Activated CD4-positive, CD25-positive, alpha-beta regulatory T cell treated with anti-CD3 and anti-CD28 coated beads, Interleukin-2, amount 50 U/mL, for 16 hours (primary cell): ENCODE results near the gene RAD51B.

Experiments
- DNase-seq: peaks from one replicate; pipeline ENCODE4 v3.0.0-alpha.2; 2020; ENCODE audit warnings: low read depth, low spot score

The RAD51B gene

DNA sequence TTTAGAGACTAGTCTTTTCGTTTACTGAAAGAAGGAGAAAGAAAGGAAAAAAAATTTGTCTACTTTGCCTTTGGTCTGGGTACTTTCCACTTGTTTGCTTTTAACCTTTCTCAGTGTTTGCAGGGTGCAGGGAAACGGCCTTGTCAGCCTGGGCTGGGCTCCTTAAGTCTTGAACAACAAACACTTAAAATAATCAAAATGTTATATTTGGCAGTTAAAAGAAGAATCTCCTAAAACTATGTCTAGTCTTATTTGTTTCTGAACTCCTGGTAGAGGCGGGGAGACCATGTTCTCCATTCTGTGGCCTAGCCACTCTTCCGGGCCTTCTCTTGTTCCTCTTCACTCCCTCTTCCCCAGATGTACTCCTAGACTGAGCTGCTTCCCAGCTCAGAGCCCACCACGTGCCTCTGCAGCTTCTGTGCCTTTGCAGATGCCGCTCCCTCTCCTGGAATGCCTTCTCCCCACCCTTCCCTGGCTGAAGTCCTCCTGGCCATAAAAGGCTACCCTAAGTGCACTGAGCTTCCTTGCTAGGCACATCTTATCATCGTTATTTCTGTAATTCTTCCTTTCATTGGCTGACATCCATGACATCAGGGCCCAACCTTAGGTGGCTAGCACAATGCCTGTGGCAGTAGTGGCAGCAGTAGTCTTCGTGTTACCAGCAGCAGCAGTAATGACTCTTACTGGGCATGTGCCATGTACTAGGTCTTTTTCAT, 540.4 kb downstream of the RAD51B start:
- no peak for DNase-seq

DNA sequence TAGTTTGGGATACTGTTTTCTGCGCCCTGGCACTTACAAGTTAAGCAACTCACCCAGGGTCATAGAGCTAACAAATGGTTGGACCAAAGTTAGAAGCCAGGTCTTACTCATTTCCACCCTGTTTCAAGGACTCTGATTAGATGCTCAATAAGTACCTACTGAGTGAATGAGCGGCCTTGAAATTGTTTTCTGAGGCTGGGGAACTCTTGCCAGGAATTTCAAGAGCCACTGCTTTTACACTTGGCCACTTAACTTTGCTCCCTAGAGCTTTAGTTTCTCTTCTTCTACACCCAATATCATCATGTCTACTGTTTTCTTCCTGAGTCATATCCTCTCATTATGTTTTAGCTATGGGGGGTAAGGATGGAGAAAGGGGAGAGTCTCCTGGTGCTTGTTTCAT, 541.7 kb downstream of the RAD51B start:
- no peak for DNase-seq

DNA sequence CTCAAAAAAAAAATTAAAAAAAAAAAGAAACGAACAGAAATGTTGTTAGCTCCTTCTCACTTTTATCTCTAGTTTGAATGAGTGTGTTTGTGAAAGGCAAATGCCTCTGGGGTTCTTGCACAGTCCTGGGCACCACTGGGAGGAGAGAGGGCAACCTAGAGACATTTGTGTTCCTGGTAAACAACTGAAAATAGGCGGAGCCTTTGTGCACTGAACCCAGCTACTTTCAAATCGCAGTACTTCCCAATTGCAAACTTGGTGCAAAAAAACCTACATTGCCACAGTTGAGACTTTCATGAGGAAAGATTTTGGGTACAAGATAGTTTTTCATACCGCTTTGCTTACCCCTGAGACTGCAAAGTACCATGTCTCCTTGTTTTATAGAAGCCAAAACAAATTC, 543.3 kb downstream of the RAD51B start:
- no peak for DNase-seq

DNA sequence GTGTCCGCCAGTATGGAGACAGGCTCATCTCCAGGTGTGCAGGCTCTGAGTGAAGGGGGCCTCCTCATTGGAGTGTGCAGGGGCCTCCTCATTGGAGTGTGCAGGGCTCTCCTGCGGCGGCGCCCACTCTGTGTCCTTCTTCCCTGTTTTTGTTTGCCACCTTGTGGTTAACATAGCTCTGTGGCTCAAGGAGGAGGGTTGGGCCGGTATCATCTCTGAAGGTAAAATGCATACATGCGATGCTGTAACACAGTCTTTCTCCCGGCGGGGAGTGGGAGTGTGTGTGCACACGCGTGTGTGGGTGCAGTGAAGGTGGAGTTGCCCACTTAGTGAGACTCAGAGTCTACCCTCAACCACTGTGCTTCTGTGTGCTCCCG, 543.9 kb downstream of the RAD51B start:
- no peak for DNase-seq

DNA sequence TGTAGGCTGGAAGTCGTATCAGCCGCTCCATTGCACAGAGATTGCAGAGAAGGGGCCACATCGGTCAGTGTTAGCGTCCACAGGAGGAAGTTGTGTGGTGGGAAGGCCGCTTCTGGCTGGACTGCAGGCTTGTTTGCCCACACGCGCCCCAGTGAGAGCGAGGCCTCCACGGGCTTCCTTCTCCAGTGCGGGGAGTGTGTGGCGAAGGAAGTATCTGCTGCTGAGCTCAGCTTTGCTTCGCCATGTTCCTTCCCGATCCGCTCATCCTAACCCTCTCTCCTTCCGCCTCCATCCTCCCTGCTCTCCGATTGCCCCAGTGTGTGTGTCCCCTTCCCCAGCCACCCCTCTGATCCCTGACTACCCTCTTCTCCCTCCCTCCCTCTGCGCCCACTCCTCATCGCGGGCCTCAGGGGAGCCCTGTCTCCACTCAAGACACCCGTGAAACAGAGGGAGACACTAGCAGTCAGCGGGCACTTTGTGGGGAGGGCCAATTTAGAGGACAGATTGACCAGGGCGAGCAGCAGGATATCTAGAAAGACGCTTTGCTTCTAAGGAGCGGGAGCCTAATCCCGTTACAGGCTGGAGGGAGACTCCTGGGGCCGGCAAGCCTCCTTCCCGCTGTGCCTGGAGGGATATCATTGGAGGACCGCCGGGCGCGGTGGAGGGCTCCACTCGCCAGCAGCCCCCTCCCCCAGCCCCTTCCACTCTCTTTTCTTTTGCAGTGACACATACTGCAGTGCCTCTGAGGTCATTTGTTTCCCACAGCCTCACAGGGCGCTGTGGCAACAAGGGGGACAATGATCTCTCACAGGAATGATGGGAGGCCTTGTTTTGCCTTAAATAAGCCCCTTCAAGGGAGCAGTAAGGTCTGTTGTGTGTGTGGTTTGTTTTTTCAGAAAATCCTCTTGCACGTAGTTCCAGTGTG, 544.5 kb downstream of the RAD51B start:
- no peak for DNase-seq

DNA sequence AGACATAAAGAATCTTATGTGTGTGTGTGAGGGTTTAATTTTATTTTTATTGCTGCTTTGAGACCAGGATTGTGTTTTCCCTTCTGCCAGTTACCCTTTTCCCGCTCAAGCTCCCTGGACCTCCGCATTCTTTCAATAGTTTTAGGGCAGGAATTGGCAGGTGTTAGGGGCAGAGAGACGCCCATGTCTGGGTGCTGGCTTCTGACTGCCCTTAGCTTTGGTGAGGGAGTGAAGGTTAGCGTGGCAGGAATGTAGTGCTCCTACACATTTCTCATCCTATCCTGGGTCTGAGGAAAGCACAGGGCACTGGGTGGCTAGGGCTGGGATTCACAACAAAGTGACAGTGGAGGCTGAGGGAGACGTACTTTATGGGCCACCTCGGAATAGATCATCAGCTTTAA, 545.2 kb downstream of the RAD51B start:
- no peak for DNase-seq

DNA sequence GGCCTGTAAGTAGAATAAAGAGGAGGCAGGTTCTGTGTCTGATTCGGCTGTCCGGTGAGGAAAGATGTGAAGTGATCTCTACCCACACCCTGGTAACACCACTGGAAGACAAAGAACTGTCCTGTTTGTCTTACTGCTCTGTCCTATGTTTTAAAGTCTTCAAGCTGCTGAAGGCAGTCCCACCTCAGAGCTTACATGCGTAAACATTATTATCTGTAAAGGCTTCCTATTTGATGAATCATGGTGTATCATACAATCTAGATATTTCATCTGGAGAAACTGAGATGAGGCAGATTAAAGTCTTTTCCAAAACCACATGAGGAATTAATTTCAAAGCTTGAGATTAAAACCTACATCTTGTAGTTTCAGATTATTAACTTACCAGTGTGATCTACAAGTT, 545.6 kb downstream of the RAD51B start:
- DNase-seq, result no peak

DNA sequence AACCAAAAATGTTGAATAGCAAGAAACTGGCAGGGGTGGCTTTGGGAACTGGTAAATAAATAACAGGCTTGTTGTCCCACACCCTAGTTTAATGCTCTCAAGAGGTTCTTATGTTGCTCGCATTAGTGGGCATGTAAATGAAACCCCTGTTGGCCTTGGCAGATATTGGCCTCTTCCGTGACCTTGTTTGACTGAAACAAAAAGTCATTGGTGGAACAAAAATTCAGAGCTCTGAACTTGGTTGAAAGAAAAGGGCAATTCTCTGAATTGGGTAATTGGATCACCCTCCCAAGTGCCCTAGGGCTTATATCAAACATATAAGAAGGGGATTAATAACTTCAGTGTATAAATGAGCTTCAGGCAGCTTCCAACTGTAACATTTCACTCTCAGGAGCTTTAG, 547.1 kb downstream of the RAD51B start:
- no peak for DNase-seq

DNA sequence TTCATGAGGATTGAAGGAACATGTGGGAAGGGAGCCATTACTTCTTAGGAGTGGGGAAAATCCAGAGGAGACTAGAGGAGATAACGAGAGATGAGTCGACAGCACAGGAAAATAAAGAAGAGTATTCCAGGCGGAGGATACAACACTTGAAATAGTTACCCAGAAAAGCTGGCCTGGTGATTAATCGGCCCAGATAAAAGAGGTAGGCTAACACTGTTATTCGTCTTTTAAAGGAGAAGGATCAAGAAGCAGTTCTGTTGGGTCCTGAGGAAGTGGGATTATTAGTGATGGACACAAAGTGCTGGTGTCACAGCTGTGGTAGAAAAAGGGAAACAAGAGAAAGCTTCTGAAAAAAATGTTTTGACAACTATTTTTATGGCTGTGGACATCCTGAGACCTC, 548.0 kb downstream of the RAD51B start:
- DNase-seq, result no peak

DNA sequence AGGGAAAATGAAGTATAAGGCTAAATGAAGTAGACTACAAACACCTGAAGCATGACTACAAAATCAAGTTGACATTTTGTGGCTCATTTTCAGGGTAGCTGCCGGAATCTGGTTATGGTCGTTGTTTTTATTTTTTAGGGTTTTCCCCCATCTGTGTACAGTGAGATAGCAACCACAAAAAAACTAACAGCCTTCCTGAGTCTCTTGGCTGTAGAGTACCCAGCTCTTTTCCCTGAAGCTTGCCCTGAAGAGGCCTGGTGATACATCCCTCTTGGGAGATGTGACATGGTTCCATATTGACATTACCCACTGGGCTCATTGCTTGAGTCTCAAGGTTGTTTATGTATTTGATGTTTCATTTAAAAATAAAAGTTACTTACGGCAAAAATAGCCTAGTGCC, 549.3 kb downstream of the RAD51B start:
- DNase-seq, result no peak

DNA sequence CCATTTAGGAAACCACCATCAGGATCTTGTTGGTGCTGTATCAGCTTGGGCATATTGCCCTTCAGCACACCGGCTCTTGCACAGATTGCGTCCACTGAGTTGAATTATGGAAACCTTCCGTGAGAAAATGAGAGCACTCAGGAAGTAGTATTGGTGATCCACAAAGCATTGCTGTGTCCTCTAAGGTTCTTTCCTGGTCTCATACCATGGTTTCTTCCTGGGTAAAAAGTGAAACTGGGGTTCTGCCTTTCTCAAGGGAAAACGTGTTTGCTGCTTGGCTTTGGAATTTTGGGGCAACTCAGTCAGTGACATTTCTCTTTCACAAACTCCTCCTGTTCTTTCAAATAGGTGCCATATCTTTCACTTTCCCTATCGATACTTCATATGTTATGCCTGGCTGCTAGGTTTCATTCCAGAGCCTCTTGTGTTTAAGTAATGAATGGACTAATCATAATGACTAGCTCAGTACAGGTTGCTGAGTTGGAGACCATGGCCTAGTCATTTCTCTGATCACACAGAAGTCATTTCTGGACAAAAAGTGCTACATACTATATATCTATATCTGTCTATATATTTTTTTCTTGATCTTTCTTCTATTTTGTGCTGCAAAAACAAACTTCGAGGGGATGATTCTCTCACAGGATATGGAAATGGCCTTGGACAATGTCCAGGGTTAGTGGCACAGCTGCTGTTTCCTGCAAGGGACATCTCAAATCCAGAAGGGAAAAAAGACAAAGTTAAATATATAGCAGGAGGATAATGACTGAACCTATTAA, 549.9 kb downstream of the RAD51B start:
- DNase-seq, result no peak

DNA sequence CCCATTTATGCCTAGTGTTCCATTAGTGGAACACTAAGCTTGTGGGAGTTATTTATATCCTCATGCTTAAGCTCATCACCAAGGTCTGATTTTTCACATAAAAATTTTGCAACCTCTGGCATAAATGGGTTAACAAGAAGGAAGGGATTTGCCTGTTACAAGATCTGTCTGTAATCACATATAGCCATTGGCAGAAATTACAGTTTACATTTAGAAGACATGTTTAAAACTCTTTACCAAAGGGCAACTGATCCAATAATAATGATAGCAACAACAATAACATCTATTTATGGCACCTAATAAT, 550.4 kb downstream of the RAD51B start:
- DNase-seq, result no peak

DNA sequence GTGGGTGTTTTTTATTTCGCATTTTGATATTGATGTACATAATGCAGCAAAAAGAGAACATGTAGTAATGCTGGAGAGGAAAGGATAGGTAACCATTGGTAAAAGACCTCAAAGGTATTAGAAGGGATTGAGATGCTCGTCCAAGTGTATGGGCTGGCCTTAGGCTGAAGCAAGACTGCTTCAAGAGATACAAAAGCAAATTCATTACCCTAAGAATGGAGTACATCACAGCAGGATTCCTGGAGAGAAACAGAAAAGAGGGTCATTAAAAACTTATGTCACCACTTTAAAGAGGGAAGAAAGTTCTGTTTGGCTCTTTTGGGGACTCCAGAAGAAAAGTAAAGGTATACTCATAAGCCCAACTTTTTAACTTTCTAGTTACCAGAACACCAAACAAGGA, 552.8 kb downstream of the RAD51B start:
- no peak for DNase-seq

DNA sequence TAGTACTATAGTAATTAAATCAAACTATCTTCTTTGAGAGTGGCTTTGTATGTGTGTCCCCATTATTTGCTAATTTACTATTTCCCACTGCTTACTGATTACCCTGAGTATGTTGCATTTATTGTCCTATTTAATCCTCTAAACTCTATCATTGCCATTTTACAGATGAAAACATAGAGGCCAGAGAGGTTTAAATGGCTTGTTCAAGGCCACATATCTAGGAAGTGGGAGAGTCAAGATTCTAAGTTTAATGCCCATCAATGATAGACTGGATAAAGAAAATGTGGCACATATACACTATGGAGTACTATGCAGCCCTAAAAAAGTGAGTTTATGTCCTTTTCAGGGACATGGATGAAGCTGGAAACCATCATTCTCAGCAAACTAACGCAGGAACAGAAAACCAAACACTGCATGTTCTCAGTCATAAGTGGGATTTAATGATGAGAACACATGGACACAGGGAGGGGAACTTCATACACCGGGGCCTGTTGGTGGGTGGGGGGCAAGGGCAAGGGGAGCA, 553.6 kb downstream of the RAD51B start:
- no peak for DNase-seq

DNA sequence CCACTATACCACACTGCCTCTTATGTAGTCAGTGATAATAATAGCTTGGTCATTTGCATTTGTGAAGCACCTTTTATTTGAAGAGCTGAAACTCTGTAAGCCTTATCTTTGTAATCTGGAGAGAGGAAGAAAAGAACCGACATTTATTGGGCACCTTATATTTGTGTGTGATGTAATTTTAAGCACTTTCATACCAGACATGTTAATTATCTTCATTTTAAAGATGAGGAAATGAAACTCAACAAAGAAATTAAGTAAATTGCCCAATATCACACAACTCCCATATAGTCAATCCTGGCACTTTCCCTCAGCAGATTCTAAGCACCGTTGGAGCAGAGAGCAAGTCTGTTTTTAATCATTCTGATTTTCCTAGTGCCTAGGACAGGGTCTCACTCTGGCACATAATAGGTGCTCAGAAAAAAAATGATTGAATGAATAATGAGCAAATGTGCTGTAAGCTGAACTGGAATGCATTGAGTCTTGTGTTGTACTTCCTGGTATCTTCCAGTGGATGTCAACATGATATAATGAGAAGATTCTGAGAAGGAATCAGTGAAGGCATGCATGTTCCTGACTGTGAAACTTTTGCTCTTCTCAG, 554.4 kb downstream of the RAD51B start:
- no peak for DNase-seq

DNA sequence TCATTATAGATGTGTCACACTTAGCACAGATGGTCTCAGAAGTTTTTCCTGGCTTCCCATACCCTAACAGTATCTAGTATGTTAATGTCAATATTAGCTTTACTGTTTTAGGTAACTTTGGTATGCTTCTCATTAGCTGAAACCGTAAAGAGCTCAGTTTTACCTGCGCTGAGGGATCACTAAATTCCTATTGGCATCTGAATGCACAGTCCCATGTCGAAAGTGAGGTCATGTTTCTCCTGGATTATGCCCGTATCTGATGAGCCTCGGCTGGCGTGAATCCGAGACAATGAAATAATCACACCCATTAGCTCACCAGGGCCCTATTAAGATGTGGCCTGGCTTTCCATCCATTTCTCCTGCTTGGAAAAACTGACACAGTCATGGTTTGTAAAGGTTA, 555.1 kb downstream of the RAD51B start:
- no peak for DNase-seq

DNA sequence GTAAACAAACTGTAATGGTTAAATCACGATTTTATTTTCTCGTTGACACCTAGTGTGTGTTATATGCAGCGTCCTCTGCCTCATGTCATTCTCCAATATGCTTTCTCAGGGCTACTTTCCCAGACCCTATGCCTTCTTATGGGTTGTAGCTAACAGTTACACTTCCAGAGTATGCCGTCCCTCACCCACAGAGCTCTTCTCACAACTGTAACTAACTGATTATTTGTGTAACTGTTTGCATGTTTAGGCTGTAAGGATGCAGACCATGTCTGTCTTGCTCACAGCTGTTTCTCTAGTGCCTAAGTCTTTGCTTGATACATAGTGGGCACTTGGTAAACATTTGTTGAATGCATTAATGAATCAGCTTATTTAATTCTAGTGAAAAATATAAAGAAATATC, 555.8 kb downstream of the RAD51B start:
- no peak for DNase-seq

DNA sequence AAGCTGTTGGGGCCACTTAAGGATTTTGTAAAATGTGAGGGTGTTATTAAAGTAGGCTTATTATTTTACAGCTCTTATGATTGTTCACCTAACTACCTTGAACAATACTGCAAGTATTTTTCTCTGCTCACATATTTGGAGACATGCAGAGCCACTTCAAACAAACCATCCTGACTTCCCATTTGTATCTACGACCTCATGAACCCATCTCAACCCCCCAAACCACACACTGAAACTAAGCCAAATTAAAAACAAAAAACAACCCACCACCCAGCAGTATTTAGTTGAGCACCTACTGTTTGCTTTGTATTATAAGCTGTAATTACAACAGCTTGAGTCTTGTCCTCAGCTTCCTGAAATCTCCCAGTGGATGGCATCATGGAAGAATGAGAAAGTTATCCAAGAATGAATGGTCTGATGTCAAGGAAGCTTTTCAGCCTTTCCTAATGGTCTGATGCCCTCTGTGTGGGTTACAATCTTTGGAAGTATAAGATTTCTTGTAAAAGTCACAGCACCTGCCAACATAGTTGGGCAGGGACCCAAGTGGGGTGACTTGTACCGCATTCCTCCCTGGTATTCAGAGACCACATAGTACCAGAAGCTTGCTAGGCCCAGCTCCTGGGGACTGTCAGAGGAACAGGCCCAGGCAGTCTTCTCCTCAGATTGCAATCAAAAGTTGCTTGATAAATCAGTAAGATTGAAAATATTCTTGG, 556.6 kb downstream of the RAD51B start:
- no peak for DNase-seq

DNA sequence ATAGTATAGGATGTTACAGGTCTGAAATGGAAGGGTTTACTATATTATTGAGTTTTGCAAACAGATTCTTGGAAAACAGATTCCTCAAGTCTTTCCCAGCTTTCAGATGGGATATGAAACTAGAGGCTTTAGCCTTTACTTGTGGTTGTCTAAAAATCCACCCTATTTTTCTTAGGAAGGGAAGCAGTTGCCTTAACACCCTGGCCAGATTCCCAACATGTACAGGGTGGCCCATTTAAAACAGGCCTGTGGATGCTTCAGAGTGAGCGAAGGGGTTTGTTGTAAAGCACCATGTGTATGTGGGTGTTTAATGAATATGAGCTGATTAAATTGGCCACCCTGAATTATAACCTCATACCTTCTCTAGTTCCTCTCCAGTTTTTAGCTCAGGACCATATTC, 557.4 kb downstream of the RAD51B start:
- DNase-seq, result no peak

DNA sequence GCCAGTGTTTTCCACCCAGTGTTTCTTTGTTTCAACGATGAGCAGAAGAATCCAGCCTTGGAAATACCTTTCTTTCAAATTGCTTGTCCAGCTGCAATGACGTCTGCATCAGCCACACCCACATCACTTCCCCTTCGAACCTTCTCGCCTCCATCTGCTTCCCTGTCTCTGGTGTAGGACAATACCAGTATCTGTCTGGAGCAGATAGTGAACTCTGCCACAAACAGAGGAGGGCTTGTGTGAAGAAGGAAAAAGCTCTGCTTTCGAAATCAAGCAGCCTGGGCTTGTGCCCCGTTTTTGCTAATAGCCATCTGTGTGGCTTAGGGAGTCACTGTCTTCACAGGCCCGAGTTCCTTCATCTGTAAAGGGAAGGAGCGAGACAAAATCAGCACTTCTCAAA, 557.9 kb downstream of the RAD51B start:
- no peak for DNase-seq
